ENCODE results near the gene MMGT1.
A peak's percentile ranks its signal among the peaks of the same experiment; 100 is the strongest.

MMGT1 gene

GRCh38 chrX:135973548-135974278, at the start of gene MMGT1:
Gene MMGT1, minus strand, starts transcription at chrX:135973988. Its CDS starts 313 bp downstream, at chrX:135973675.
- DNase-seq (ENCODE audit: low read depth in 2 of 2): peak; percentile 45 to 49

GRCh38 chrX:136021903-136022302, 48.1 kb upstream of the MMGT1 start:
- no peak for DNase-seq (ENCODE audit: low read depth in 2 of 2)

GRCh38 chrX:136021160-136021559, 47.4 kb upstream of the MMGT1 start:
- DNase-seq (ENCODE audit: low read depth in 2 of 2): no peak

GRCh38 chrX:136019226-136019625, 45.4 kb upstream of the MMGT1 start:
- DNase-seq (ENCODE audit: low read depth in 2 of 2): no peak

GRCh38 chrX:136016881-136017280, 43.1 kb upstream of the MMGT1 start:
- DNase-seq (ENCODE audit: low read depth in 2 of 2): no peak

- DNase-seq (ENCODE audit: low read depth in 2 of 2): no peak
These were observed 41.2 kb upstream of the MMGT1 start for GRCh38 chrX:136015016-136015415.

GRCh38 chrX:135988245-135988644, 14.5 kb upstream of the MMGT1 start:
- no peak for DNase-seq (ENCODE audit: low read depth in 2 of 2)

GRCh38 chrX:135985973-135986310, 12.2 kb upstream of the MMGT1 start:
- DNase-seq (ENCODE audit: low read depth in 2 of 2): no peak

- peak; percentile 37 to 40 for DNase-seq (ENCODE audit: low read depth in 2 of 2)
These were observed 11.6 kb upstream of the MMGT1 start, which contains the start of gene SLC9A6 for GRCh38 chrX:135985157-135985972. Gene SLC9A6, plus strand, starts transcription at chrX:135985435. Its CDS starts 224 bp downstream, at chrX:135985659.

- no peak for DNase-seq (ENCODE audit: low read depth in 2 of 2)
These were observed 11.0 kb upstream of the MMGT1 start for GRCh38 chrX:135984791-135985156.

- no peak for DNase-seq (ENCODE audit: low read depth in 2 of 2)
These were observed 10.5 kb upstream of the MMGT1 start for GRCh38 chrX:135984256-135984655.

GRCh38 chrX:135982860-135983259, 9.1 kb upstream of the MMGT1 start:
- no peak for DNase-seq (ENCODE audit: low read depth in 2 of 2)

GRCh38 chrX:135981668-135982067, 7.9 kb upstream of the MMGT1 start:
- DNase-seq (ENCODE audit: low read depth in 2 of 2): no peak

GRCh38 chrX:135981010-135981409, 7.2 kb upstream of the MMGT1 start:
- DNase-seq (ENCODE audit: low read depth in 2 of 2): no peak

- DNase-seq (ENCODE audit: low read depth in 2 of 2): no peak
These were observed 3.8 kb upstream of the MMGT1 start for GRCh38 chrX:135977611-135978010.

- no peak for DNase-seq (ENCODE audit: low read depth in 2 of 2)
These were observed 1.6 kb upstream of the MMGT1 start for GRCh38 chrX:135975421-135975820.

GRCh38 chrX:135974279-135974856, 580 bp upstream of the MMGT1 start:
- peak; percentile 49 to 52 for DNase-seq (ENCODE audit: low read depth in 2 of 2)

GRCh38 chrX:135973025-135973547, 702 bp downstream of the MMGT1 start:
- DNase-seq (ENCODE audit: low read depth in 2 of 2): no peak

- DNase-seq (ENCODE audit: low read depth in 2 of 2): no peak
These were observed 22.5 kb downstream of the MMGT1 start for GRCh38 chrX:135951291-135951690.

- no peak for DNase-seq (ENCODE audit: low read depth in 2 of 2)
These were observed 29.3 kb downstream of the MMGT1 start for GRCh38 chrX:135944486-135944885.

- DNase-seq (ENCODE audit: low read depth in 2 of 2): peak; percentile 0 to 7
These were observed 41.9 kb downstream of the MMGT1 start for GRCh38 chrX:135931644-135932487.

- no peak for DNase-seq (ENCODE audit: low read depth in 2 of 2)
These were observed 45.9 kb downstream of the MMGT1 start for GRCh38 chrX:135927897-135928296.

Measured in stimulated activated CD8-positive, alpha-beta memory T cell treated with anti-CD3 and anti-CD28 coated beads, Interleukin-7, amount 100 ng/mL, for 1 hour (primary cell).